Measurements from ENCODE around the gene IL17RA.

The IL17RA gene

GRCh38 chr22:17110791-17111550, 26.2 kb downstream of the IL17RA start:
- Histone ChIP-seq H3K4me3 (ENCODE audit: low read length) (no peak overlapping the region), H3K4me1 (ENCODE audit: control insufficient read depth, insufficient read depth, low read length) (peaks cover 3% of the 10 kb centered on the region), H3K27me3 (ENCODE audit: control insufficient read depth, insufficient read depth, low read length) (no peaks in the 10 kb centered on the region), H3K9me3 (ENCODE audit: control insufficient read depth, low read length) (no peaks in the 10 kb centered on the region), H3K36me3 (ENCODE audit: control insufficient read depth, insufficient read depth, low read length) (no peaks in the 10 kb centered on the region), H3K9ac (ENCODE audit: low read length) (no peak overlapping the region)

- no peaks in the 10 kb centered on the region for H3K36me3 ChIP-seq (ENCODE audit: control insufficient read depth, insufficient read depth, low read length)
- H3K9me3 ChIP-seq (ENCODE audit: control insufficient read depth, low read length), result no peaks in the 10 kb centered on the region
- H3K27me3 ChIP-seq (ENCODE audit: control insufficient read depth, insufficient read depth, low read length), result no peaks in the 10 kb centered on the region
- no peak overlapping the region for H3K4me3 ChIP-seq (ENCODE audit: low read length)
- no peak overlapping the region for H3K9ac ChIP-seq (ENCODE audit: low read length)
- H3K4me1 ChIP-seq (ENCODE audit: control insufficient read depth, insufficient read depth, low read length), result peaks cover 3% of the 10 kb centered on the region
Observed at GRCh38 chr22:17112491-17113042, 27.8 kb downstream of the IL17RA start.

- no peak overlapping the region for H3K4me3 ChIP-seq (ENCODE audit: low read length)
- H3K27me3 ChIP-seq (ENCODE audit: control insufficient read depth, insufficient read depth, low read length), result peaks cover 3% of the 10 kb centered on the region
- no peaks in the 10 kb centered on the region for H3K9me3 ChIP-seq (ENCODE audit: control insufficient read depth, low read length)
- H3K9ac ChIP-seq (ENCODE audit: low read length), result no peak overlapping the region
- H3K4me1 ChIP-seq (ENCODE audit: control insufficient read depth, insufficient read depth, low read length), result peaks cover 3% of the 10 kb centered on the region
- H3K36me3 ChIP-seq (ENCODE audit: control insufficient read depth, insufficient read depth, low read length), result no peaks in the 10 kb centered on the region
Observed at GRCh38 chr22:17113600-17113999, 28.8 kb downstream of the IL17RA start.

GRCh38 chr22:17114173-17114897, 29.5 kb downstream of the IL17RA start:
- no peaks in the 10 kb centered on the region for H3K36me3 ChIP-seq (ENCODE audit: control insufficient read depth, insufficient read depth, low read length)
- H3K9ac ChIP-seq (ENCODE audit: low read length), result no peak overlapping the region
- H3K9me3 ChIP-seq (ENCODE audit: control insufficient read depth, low read length), result no peaks in the 10 kb centered on the region
- peaks cover 3% of the 10 kb centered on the region for H3K4me1 ChIP-seq (ENCODE audit: control insufficient read depth, insufficient read depth, low read length)
- H3K27me3 ChIP-seq (ENCODE audit: control insufficient read depth, insufficient read depth, low read length), result peaks cover 11% of the 10 kb centered on the region
- H3K4me3 ChIP-seq (ENCODE audit: low read length), result no peak overlapping the region

GRCh38 chr22:17114898-17115235, 30.1 kb downstream of the IL17RA start:
- Histone ChIP-seq H3K4me3 (ENCODE audit: low read length) (no peak overlapping the region), H3K27me3 (ENCODE audit: control insufficient read depth, insufficient read depth, low read length) (peaks cover 16% of the 10 kb centered on the region), H3K4me1 (ENCODE audit: control insufficient read depth, insufficient read depth, low read length) (peaks cover 8% of the 10 kb centered on the region), H3K36me3 (ENCODE audit: control insufficient read depth, insufficient read depth, low read length) (no peaks in the 10 kb centered on the region), H3K9ac (ENCODE audit: low read length) (no peak overlapping the region), H3K9me3 (ENCODE audit: control insufficient read depth, low read length) (no peaks in the 10 kb centered on the region)

- no peaks in the 10 kb centered on the region for H3K36me3 ChIP-seq (ENCODE audit: control insufficient read depth, insufficient read depth, low read length)
- H3K27me3 ChIP-seq (ENCODE audit: control insufficient read depth, insufficient read depth, low read length), result peaks cover 20% of the 10 kb centered on the region
- peaks cover 8% of the 10 kb centered on the region for H3K4me1 ChIP-seq (ENCODE audit: control insufficient read depth, insufficient read depth, low read length)
- H3K9me3 ChIP-seq (ENCODE audit: control insufficient read depth, low read length), result no peaks in the 10 kb centered on the region
- H3K4me3 ChIP-seq (ENCODE audit: low read length), result no peak overlapping the region
- no peak overlapping the region for H3K9ac ChIP-seq (ENCODE audit: low read length)
Observed at GRCh38 chr22:17115236-17115635, 30.4 kb downstream of the IL17RA start.

- peaks cover 8% of the 10 kb centered on the region for H3K4me1 ChIP-seq (ENCODE audit: control insufficient read depth, insufficient read depth, low read length)
- no peaks in the 10 kb centered on the region for H3K9me3 ChIP-seq (ENCODE audit: control insufficient read depth, low read length)
- peaks cover 20% of the 10 kb centered on the region for H3K27me3 ChIP-seq (ENCODE audit: control insufficient read depth, insufficient read depth, low read length)
- no peak overlapping the region for H3K4me3 ChIP-seq (ENCODE audit: low read length)
- H3K36me3 ChIP-seq (ENCODE audit: control insufficient read depth, insufficient read depth, low read length), result no peaks in the 10 kb centered on the region
- H3K9ac ChIP-seq (ENCODE audit: low read length), result no peak overlapping the region
Observed at GRCh38 chr22:17115945-17116565, 31.3 kb downstream of the IL17RA start.

- Histone ChIP-seq H3K36me3 (ENCODE audit: control insufficient read depth, insufficient read depth, low read length) (no peaks in the 10 kb centered on the region), H3K9me3 (ENCODE audit: control insufficient read depth, low read length) (no peaks in the 10 kb centered on the region), H3K9ac (ENCODE audit: low read length) (no peak overlapping the region), H3K4me1 (ENCODE audit: control insufficient read depth, insufficient read depth, low read length) (peaks cover 11% of the 10 kb centered on the region), H3K4me3 (ENCODE audit: low read length) (no peak overlapping the region), H3K27me3 (ENCODE audit: control insufficient read depth, insufficient read depth, low read length) (peaks cover 26% of the 10 kb centered on the region)
Observed at GRCh38 chr22:17116572-17117330, 32.0 kb downstream of the IL17RA start.

- no peak overlapping the region for H3K9ac ChIP-seq (ENCODE audit: low read length)
- H3K36me3 ChIP-seq (ENCODE audit: control insufficient read depth, insufficient read depth, low read length), result no peaks in the 10 kb centered on the region
- peaks cover 32% of the 10 kb centered on the region for H3K27me3 ChIP-seq (ENCODE audit: control insufficient read depth, insufficient read depth, low read length)
- H3K4me3 ChIP-seq (ENCODE audit: low read length), result no peak overlapping the region
- peaks cover 10% of the 10 kb centered on the region for H3K4me1 ChIP-seq (ENCODE audit: control insufficient read depth, insufficient read depth, low read length)
- no peaks in the 10 kb centered on the region for H3K9me3 ChIP-seq (ENCODE audit: control insufficient read depth, low read length)
Observed at GRCh38 chr22:17117400-17117799, 32.6 kb downstream of the IL17RA start.

- Histone ChIP-seq H3K4me3 (ENCODE audit: low read length) (no peak overlapping the region), H3K9ac (ENCODE audit: low read length) (no peak overlapping the region), H3K27me3 (ENCODE audit: control insufficient read depth, insufficient read depth, low read length) (peaks cover 37% of the 10 kb centered on the region), H3K36me3 (ENCODE audit: control insufficient read depth, insufficient read depth, low read length) (no peaks in the 10 kb centered on the region), H3K4me1 (ENCODE audit: control insufficient read depth, insufficient read depth, low read length) (peaks cover 10% of the 10 kb centered on the region), H3K9me3 (ENCODE audit: control insufficient read depth, low read length) (no peaks in the 10 kb centered on the region)
Observed at GRCh38 chr22:17117890-17118289, 33.1 kb downstream of the IL17RA start.

GRCh38 chr22:17118342-17118741, 33.5 kb downstream of the IL17RA start:
- H3K4me3 ChIP-seq (ENCODE audit: low read length), result no peak overlapping the region
- no peak overlapping the region for H3K9ac ChIP-seq (ENCODE audit: low read length)
- H3K36me3 ChIP-seq (ENCODE audit: control insufficient read depth, insufficient read depth, low read length), result no peaks in the 10 kb centered on the region
- no peaks in the 10 kb centered on the region for H3K9me3 ChIP-seq (ENCODE audit: control insufficient read depth, low read length)
- peaks cover 37% of the 10 kb centered on the region for H3K27me3 ChIP-seq (ENCODE audit: control insufficient read depth, insufficient read depth, low read length)
- peaks cover 10% of the 10 kb centered on the region for H3K4me1 ChIP-seq (ENCODE audit: control insufficient read depth, insufficient read depth, low read length)
